Measurements from ENCODE around the gene WDR76.

The WDR76 gene

DNA sequence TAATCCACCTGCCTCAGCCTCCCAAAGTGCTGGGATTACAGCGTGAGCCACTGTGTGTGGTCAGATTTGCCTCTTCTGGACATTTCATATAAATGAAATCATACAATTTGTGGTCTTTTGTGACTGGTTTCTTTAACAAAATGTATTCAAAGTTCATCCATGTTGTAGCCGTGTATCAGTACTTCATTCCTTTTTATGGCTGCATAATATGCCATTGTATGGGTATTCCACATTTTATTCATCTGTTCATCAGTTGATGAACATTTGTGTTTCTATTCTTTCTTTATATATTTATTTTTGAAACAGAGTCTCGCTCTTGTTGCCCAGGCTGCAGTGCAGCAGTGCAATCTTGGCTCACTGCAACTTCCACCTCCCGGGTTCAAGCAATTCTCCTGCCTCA, 25.8 kb downstream of the WDR76 start:
- no peak for TF ChIP-seq CREB1 (IDR thresholded peaks at IDR 0.05; ENCODE audit: low read depth)
- TF ChIP-seq YY1 (IDR thresholded peaks at IDR 0.05; ENCODE audit: low read depth), result no peak
- no peak for TF ChIP-seq NFIC (IDR thresholded peaks at IDR 0.05)
- TF ChIP-seq, protein P1, sequence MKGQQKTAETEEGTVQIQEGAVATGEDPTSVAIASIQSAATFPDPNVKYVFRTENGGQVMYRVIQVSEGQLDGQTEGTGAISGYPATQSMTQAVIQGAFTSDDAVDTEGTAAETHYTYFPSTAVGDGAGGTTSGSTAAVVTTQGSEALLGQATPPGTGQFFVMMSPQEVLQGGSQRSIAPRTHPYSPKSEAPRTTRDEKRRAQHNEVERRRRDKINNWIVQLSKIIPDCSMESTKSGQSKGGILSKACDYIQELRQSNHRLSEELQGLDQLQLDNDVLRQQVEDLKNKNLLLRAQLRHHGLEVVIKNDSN (IDR thresholded peaks at IDR 0.05), result no peak

DNA sequence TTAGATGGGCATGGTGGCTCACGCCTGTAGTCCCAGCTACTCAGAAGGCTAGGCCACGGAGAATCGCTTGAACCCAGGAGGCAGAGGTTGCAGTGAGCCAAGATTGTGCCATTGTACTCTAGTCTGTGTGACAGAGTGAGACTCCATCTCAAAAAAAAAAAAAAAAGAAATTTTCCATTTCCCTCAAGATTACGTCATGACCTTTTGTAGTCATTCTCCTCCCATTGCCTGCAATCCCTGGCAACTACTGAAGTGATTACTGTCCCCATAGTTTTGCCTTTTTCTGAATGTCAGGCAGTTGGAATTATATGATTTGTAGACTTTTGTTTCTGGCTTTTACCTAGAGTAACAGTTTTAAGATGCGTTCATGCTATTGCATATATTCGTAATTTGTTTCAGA, 28.0 kb downstream of the WDR76 start:
- TF ChIP-seq EP300 (IDR thresholded peaks at IDR 0.05; ENCODE audit: borderline replicate concordance), result no peak
- no peak for TF ChIP-seq TEAD4 (IDR thresholded peaks at IDR 0.05)
- TF ChIP-seq CEBPB (IDR thresholded peaks at IDR 0.05), result no peak
- TF ChIP-seq, protein P2, sequence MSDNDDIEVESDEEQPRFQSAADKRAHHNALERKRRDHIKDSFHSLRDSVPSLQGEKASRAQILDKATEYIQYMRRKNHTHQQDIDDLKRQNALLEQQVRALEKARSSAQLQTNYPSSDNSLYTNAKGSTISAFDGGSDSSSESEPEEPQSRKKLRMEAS (IDR thresholded peaks at IDR 0.05), result no peak
- no peak for TF ChIP-seq ZBTB7A (IDR thresholded peaks at IDR 0.05; ENCODE audit: low read depth)
- TF ChIP-seq TAF1 (IDR thresholded peaks at IDR 0.05; ENCODE audit: low read depth), result no peak
- no peak for TF ChIP-seq NFIC (IDR thresholded peaks at IDR 0.05)
- no peak for TF ChIP-seq RAD21 (IDR thresholded peaks at IDR 0.05; ENCODE audit: low read depth)
- TF ChIP-seq, protein P3, sequence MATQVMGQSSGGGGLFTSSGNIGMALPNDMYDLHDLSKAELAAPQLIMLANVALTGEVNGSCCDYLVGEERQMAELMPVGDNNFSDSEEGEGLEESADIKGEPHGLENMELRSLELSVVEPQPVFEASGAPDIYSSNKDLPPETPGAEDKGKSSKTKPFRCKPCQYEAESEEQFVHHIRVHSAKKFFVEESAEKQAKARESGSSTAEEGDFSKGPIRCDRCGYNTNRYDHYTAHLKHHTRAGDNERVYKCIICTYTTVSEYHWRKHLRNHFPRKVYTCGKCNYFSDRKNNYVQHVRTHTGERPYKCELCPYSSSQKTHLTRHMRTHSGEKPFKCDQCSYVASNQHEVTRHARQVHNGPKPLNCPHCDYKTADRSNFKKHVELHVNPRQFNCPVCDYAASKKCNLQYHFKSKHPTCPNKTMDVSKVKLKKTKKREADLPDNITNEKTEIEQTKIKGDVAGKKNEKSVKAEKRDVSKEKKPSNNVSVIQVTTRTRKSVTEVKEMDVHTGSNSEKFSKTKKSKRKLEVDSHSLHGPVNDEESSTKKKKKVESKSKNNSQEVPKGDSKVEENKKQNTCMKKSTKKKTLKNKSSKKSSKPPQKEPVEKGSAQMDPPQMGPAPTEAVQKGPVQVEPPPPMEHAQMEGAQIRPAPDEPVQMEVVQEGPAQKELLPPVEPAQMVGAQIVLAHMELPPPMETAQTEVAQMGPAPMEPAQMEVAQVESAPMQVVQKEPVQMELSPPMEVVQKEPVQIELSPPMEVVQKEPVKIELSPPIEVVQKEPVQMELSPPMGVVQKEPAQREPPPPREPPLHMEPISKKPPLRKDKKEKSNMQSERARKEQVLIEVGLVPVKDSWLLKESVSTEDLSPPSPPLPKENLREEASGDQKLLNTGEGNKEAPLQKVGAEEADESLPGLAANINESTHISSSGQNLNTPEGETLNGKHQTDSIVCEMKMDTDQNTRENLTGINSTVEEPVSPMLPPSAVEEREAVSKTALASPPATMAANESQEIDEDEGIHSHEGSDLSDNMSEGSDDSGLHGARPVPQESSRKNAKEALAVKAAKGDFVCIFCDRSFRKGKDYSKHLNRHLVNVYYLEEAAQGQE (IDR thresholded peaks at IDR 0.05; ENCODE audit: low read depth), result no peak
- TF ChIP-seq CREB1 (IDR thresholded peaks at IDR 0.05; ENCODE audit: low read depth), result no peak
- no peak for TF ChIP-seq EGR1 (IDR thresholded peaks at IDR 0.05)
- no peak for TF ChIP-seq TCF12 (IDR thresholded peaks at IDR 0.05; ENCODE audit: low read depth)
- TF ChIP-seq YY1 (IDR thresholded peaks at IDR 0.05; ENCODE audit: low read depth), result no peak
- no peak for TF ChIP-seq FOXM1 (IDR thresholded peaks at IDR 0.05; ENCODE audit: borderline replicate concordance, low read depth)

DNA sequence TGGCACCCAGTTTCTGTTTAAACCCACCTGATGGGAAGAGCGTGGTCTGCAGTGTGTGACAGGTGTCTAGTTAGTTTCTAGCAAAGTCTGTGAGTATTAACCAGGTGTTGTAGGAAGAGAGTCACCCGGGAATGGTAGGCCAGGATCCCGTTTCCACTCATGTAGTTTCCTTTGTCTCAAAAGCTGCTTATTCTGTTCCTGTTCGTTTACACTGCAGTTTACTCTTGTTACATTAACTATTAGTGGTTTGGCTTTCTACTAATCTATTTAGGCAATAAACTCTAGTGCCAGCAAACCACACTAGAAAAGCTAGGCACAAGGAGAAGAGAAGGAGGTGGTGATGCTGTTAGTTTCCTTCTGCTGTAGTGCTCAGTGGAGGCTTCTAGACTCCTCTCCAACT, 32.7 kb downstream of the WDR76 start:
- TF ChIP-seq NFIC (IDR thresholded peaks at IDR 0.05) (no peak), YY1 (IDR thresholded peaks at IDR 0.05; ENCODE audit: low read depth) (no peak), FOXM1 (IDR thresholded peaks at IDR 0.05; ENCODE audit: borderline replicate concordance, low read depth) (no peak), TEAD4 (IDR thresholded peaks at IDR 0.05) (no peak), EGR1 (IDR thresholded peaks at IDR 0.05) (no peak), TCF12 (IDR thresholded peaks at IDR 0.05; ENCODE audit: low read depth) (no peak), ZBTB7A (IDR thresholded peaks at IDR 0.05; ENCODE audit: low read depth) (no peak), RAD21 (IDR thresholded peaks at IDR 0.05; ENCODE audit: low read depth) (no peak), CEBPB (IDR thresholded peaks at IDR 0.05) (no peak)
- TF ChIP-seq, protein P3 (IDR thresholded peaks at IDR 0.05; ENCODE audit: low read depth), result no peak
- TF ChIP-seq, protein P1 (IDR thresholded peaks at IDR 0.05), result no peak
- TF ChIP-seq, protein P2 (IDR thresholded peaks at IDR 0.05), result no peak

DNA sequence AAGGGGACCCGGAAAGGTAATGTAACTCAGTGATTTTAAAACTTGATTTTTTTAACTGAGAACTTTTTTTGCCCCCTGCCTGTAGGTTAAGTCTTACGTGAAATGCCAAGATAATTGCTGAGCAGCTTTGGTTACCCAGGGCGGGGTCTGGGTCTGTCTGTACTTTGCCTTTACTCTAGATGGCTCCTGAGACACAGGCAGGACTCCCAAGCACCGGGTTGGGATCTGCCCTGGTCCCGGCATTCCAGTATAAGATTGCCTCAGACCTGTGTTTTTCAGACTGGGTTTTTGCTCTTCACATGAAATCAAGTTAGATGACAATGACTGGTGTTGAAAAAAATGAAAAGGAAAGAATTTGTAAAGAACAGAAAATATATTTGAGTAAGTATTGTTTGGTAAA, 40.3 kb downstream of the WDR76 start:
- no peak for TF ChIP-seq EP300 (IDR thresholded peaks at IDR 0.05; ENCODE audit: borderline replicate concordance)
- no peak for TF ChIP-seq ZBTB7A (IDR thresholded peaks at IDR 0.05; ENCODE audit: low read depth)
- no peak for TF ChIP-seq CREB1 (IDR thresholded peaks at IDR 0.05; ENCODE audit: low read depth)
- TF ChIP-seq RAD21 (IDR thresholded peaks at IDR 0.05; ENCODE audit: low read depth), result no peak
- TF ChIP-seq TCF12 (IDR thresholded peaks at IDR 0.05; ENCODE audit: low read depth), result no peak
- TF ChIP-seq, protein P3 (IDR thresholded peaks at IDR 0.05; ENCODE audit: low read depth), result no peak
- TF ChIP-seq YY1 (IDR thresholded peaks at IDR 0.05; ENCODE audit: low read depth), result no peak
- TF ChIP-seq, protein P1 (IDR thresholded peaks at IDR 0.05), result no peak
- TF ChIP-seq NFIC (IDR thresholded peaks at IDR 0.05), result no peak
- TF ChIP-seq, protein P2 (IDR thresholded peaks at IDR 0.05), result no peak
- no peak for TF ChIP-seq EGR1 (IDR thresholded peaks at IDR 0.05)
- no peak for TF ChIP-seq TEAD4 (IDR thresholded peaks at IDR 0.05)
- TF ChIP-seq FOXM1 (IDR thresholded peaks at IDR 0.05; ENCODE audit: borderline replicate concordance, low read depth), result no peak
